ENCODE data around the gene AAR2. TPM values are rescaled to one million over a fixed set of nuclear protein-coding genes. Genes with fewer than 3 reads are reported as not detected.

The AAR2 gene, protein sequence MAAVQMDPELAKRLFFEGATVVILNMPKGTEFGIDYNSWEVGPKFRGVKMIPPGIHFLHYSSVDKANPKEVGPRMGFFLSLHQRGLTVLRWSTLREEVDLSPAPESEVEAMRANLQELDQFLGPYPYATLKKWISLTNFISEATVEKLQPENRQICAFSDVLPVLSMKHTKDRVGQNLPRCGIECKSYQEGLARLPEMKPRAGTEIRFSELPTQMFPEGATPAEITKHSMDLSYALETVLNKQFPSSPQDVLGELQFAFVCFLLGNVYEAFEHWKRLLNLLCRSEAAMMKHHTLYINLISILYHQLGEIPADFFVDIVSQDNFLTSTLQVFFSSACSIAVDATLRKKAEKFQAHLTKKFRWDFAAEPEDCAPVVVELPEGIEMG
- 24.8 and 27.7 TPM in 2 replicates for total RNA-seq
- long read RNA-seq, transcript AAR2-202 (4 exons, 2,689 nt): minor isoform, 23 of 323 reads
- long read RNA-seq, transcript AAR2-201 (4 exons, 2,430 nt): major isoform, 225 of 323 reads
- long read RNA-seq, partial matches to known transcripts: 44 of 323 reads
- long read RNA-seq, other reads (novel, unspliced or antisense): 31 of 323 reads

DNA sequence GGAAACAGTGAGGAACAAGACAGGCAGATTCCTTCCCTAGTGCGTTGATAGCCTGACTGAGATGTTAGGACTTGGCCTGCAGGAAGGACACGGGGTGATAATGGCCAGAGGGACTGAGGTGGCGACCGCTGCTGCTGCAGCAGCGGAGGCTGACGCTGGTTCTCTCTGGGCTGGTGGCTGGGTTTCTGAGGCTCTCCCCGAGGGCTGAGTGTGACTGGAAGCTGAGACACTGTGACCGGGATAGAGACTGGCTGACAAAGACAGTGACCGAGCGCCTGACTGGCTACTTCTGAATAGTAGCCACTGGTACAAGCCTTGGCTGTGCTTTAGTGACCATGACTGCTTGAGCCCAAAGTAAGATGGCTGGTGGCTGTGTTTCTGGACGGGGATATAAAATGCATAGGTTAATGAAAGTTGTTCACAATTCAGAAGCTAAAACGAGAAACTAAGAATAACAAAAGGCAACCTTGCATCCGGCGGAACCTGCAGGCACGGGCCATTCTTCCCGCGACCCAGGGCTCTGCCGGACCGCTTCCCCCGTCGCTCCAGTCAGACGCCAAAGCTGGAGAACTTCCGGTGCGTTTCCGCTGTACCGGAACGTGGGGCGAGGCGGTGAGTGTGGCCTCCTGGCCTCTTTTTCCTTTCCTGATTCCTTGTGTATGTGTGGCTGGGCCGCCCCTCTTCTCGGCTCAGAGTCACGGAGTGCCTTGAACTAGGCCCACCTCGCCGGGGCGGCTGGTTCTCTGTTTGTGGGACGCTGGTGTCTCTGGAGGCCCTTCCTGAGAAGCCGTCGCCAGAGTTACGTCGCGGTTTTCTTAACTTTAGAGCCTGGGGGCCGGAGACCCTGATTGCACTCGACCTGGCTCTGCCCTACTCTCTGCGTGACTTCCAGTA is at the start of gene AAR2:
Gene AAR2 (plus strand): TSS at position 587 of the 894 bp plus-strand sequence. CDS start 3,391 bp downstream, outside the sequence.
- Mint-ChIP-seq H3K4me3 (ENCODE audit: low read depth) (peak within 1 kb of the TSS; percentile 94), H3K9me3 (ENCODE audit: low read depth) (no peaks in the 10 kb centered on the region), H3K36me3 (ENCODE audit: insufficient read depth) (peaks cover 2% of the 10 kb centered on the region), H3K4me1 (ENCODE audit: low read depth) (peaks cover 16% of the 10 kb centered on the region), H3K27me3 (no peaks in the 10 kb centered on the region), H3K27ac (peak within 1 kb of the TSS; percentile 96)
- peak; percentile 50 for DNase-seq (ENCODE audit: low spot score, unreplicated experiment)
- TF ChIP-seq, protein P1, sequence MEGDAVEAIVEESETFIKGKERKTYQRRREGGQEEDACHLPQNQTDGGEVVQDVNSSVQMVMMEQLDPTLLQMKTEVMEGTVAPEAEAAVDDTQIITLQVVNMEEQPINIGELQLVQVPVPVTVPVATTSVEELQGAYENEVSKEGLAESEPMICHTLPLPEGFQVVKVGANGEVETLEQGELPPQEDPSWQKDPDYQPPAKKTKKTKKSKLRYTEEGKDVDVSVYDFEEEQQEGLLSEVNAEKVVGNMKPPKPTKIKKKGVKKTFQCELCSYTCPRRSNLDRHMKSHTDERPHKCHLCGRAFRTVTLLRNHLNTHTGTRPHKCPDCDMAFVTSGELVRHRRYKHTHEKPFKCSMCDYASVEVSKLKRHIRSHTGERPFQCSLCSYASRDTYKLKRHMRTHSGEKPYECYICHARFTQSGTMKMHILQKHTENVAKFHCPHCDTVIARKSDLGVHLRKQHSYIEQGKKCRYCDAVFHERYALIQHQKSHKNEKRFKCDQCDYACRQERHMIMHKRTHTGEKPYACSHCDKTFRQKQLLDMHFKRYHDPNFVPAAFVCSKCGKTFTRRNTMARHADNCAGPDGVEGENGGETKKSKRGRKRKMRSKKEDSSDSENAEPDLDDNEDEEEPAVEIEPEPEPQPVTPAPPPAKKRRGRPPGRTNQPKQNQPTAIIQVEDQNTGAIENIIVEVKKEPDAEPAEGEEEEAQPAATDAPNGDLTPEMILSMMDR (IDR thresholded peaks at IDR 0.05; ENCODE audit: unreplicated experiment): no peak

DNA sequence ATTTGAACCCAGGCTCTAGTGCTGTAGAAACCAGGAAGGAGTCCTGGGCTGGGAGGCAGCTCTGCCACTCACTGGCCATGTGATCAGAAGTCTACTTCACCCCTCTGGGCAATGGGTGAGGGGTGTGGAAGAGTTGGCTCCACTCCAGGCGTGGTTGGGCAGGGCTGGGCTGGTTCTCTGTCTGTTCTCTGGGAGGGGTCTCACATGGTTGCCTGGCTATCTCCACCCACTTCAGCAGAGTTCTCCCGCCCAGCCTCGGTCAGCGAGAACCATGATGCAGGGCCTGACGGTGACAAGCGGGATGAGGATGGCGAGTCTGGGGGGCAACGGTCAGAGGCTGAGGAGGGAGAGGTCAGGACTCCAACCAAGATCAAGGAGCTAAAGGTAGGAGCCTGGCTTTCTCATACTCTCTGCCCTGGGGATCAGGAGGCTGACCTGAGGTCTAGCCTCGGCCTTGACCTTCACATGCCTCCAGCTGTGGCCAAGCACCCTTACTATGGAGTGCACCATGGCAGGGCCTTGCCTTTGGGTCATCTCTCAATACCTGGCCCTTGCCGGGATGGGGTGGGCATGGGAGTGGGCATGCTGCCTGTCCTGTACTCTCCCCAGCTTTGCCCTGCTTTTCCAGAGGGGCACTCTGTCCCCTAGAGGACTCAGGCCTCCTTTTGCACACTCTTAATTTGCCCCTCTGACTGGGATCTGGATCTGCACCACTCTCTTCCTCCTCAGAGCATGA is 42.1 kb upstream of the AAR2 start:
- H3K9me3 Mint-ChIP-seq (ENCODE audit: low read depth): no peaks in the 10 kb centered on the region
- peaks cover 4% of the 10 kb centered on the region for H3K36me3 Mint-ChIP-seq (ENCODE audit: insufficient read depth)
- no peak overlapping the region for H3K27ac Mint-ChIP-seq
- H3K27me3 Mint-ChIP-seq: no peaks in the 10 kb centered on the region
- H3K4me1 Mint-ChIP-seq (ENCODE audit: low read depth): no peaks in the 10 kb centered on the region
- TF ChIP-seq, protein P1 (IDR thresholded peaks at IDR 0.05; ENCODE audit: unreplicated experiment): no peak
- no peak for DNase-seq (ENCODE audit: low spot score, unreplicated experiment)
- no peak overlapping the region for H3K4me3 Mint-ChIP-seq (ENCODE audit: low read depth)

DNA sequence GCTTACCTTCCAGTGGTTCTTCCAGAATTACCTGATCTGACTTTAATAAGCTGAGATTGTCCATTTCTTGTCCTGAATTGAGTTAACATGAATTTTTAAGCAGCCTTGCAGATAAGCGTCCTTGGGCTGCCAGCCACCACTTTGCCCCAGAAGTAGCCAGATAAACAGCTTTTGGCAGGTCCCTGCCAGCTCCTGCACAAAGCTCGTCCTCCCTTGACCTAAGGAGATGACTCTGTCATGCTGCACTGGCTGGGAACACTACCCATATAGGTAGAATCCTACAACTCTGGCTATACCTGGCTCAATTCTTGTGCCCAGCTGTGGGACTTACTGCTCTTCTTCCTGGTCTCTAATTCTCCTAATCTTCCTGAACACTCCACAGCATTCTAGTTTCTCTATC is 39.6 kb upstream of the AAR2 start:
- Mint-ChIP-seq H3K4me3 (ENCODE audit: low read depth) (no peak overlapping the region), H3K36me3 (ENCODE audit: insufficient read depth) (peaks cover 2% of the 10 kb centered on the region), H3K27me3 (no peaks in the 10 kb centered on the region), H3K9me3 (ENCODE audit: low read depth) (no peaks in the 10 kb centered on the region), H3K4me1 (ENCODE audit: low read depth) (no peaks in the 10 kb centered on the region), H3K27ac (no peak overlapping the region)
- TF ChIP-seq, protein P1 (IDR thresholded peaks at IDR 0.05; ENCODE audit: unreplicated experiment): no peak
- no peak for DNase-seq (ENCODE audit: low spot score, unreplicated experiment)

DNA sequence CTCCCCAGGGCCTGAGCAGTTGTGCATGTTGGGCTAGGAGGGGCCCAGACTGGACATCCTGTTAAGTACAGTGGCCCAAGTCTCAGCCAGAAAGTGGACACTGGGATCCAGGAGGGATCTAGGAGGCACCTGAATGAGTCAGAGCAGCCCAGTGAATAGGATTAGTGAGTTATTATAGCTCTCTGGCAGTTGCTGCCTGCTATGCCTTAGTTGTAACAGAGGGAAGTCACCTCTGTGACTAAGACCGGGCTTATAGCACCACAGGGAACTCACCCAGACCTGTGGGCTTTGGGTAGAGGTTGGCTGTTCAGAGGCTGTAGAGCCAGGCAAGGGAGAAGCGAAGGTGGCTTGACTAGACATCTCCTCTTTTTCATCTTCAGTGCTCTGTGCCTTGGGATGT is 39.0 kb upstream of the AAR2 start:
- Mint-ChIP-seq H3K4me3 (ENCODE audit: low read depth) (no peak overlapping the region), H3K27me3 (no peaks in the 10 kb centered on the region), H3K4me1 (ENCODE audit: low read depth) (no peaks in the 10 kb centered on the region), H3K27ac (no peak overlapping the region), H3K9me3 (ENCODE audit: low read depth) (no peaks in the 10 kb centered on the region), H3K36me3 (ENCODE audit: insufficient read depth) (peaks cover 2% of the 10 kb centered on the region)
- DNase-seq (ENCODE audit: low spot score, unreplicated experiment): no peak
- TF ChIP-seq, protein P1 (IDR thresholded peaks at IDR 0.05; ENCODE audit: unreplicated experiment): no peak
